GM18511 (cell line): ENCODE measurements around the gene CPEB4.

ENCODE experiments used
- ATAC-seq: cut with Tn5 transposase; IDR thresholded peaks from one replicate; pipeline ENCODE4 v1.9.1; 2021; ENCODE audit warnings: mild to moderate bottlenecking, moderate library complexity; ENCODE audit not compliant: unreplicated experiment

The CPEB4 gene

DNA sequence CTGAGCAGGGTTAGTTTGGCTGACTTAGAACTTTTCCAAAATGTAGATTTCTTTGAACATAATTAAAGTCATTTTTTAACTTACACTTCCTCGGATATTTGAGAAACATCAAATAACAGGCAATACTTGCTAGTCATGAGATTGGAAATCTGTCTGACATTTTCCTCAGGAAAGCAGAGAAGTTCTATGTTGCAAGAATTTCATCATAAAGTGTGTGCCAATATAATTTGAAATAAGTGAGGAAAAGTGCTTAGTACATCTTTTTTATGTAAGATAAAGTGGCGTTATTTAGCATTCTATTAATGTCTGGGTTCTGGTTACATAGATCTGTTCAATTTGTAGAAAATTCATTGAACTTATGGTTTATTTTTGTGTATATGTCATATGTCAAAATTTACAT lies 52.1 kb downstream of the CPEB4 start:
- ATAC-seq = no peak

DNA sequence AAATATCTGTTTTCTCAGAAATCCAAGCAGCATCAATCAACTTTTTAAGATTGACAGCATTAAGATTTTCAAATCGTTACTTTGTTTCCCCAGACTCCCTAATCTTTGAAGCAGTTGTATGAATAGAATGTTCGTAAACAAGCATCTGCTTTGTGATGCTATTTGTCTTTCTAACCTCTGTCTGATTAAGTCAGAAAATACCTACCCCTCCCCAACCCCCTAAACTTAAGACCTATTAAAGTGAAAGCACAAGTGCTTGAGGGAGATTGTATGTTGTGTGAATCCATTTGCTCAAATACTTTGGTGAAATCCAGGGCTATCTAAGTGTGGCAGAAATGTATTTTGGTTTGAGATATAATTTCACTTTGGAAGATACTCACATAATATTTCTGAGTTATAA lies 53.0 kb downstream of the CPEB4 start:
- ATAC-seq = no peak

DNA sequence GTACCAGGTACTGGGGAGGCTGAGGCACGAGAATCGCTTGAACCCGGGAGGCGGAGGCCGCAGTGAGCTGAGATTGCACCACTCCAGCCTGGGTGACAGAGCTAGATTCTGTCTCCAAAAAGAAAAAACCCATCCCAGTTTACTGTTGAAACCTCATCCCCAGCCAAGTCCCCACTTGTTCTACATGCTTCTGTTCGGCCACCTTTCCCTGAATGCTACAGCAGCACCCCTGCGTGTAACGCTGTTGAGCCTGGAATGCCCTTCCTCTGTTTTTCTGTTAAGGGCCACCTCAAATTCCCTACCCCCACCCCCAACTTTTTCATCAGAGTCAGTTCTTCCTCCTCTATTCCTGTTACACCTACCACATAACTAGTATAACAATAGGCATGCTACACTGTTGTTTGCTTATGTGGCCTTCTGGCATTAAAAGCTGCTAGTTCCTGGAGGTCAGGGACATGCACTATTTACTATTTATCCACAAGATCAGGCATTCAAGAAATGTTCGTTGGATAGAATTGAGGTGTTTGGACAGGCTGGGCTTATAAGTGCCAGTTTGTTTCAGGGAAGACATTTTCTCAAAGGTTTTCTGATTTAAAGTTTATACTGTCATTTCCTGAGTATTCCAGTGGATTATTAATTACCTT lies 53.7 kb downstream of the CPEB4 start:
- no peak for ATAC-seq

DNA sequence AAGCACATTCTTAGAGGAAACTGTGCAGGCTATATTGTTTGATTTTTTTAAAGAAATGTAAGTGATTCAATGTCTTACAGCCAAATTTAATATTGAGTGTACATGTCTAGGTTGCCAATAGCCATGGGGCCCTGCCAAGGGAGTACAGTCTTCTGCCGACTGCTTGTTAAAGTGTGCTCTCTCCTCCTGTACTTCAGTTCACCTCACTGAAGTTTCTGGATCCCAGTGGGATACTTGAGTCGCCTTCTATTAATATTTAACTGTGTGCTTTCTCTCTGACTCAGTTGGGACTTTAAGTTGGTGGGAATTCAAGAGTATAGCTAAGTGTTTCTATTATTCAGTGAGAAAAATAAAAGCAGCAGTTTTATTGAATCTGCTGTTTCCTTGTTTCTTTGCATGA lies 56.4 kb downstream of the CPEB4 start:
- no peak for ATAC-seq

DNA sequence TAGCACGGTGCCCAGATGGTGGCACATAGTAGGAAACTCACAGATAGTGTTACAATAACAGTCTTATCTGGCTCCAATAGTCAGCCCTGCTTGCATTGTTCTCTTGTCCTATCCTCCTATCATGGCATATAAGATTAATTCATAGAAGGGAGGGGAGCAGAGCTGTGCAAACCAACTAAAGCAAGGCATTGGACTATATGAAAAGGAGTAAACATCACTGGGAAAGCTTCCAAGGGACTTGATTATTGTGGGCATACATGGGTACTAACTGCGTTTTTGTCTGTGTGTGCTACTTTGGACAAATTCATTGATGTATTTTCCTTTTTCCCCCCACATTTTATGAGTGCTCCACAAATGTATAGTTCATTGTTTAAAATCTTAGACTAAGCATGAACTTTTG lies 57.0 kb downstream of the CPEB4 start:
- ATAC-seq = no peak

DNA sequence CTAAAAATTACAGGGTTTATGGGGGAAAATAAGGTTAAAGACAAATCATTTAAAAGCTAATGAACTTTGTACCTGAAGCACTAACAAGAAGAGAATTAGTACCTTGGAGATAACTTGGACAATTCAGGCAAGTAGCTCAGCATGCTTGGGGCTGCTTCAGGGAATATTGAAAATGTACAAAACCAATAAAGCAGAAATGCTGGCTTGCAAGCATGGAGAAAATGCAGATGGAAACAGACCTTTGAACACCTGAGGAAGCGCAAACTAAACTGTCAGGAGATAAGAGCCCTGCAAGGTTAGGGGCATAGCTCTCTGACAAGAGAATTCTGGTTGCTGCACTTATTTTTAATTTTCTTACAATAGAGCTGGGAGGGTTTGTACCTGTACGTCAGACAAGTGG lies 58.2 kb downstream of the CPEB4 start:
- no peak for ATAC-seq

DNA sequence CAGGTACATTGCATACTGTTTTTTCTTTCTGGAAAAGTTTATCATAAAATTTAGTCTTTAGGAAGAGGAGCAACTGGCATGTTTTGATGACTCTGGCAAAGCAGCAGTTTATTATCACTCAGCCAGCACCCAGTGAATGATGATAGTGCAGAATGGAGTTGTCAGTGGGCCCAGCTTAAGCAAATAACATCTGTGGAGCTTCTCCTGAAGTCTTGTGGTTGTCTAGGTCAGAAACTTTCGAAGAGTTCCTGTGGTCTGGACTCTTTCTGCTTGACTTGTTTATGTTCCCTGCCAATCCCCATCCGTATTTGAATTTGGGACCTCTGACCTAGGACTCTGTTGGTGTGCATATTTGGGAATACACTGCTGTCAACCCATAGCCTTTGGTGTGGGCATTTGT lies 62.7 kb downstream of the CPEB4 start:
- ATAC-seq = no peak

DNA sequence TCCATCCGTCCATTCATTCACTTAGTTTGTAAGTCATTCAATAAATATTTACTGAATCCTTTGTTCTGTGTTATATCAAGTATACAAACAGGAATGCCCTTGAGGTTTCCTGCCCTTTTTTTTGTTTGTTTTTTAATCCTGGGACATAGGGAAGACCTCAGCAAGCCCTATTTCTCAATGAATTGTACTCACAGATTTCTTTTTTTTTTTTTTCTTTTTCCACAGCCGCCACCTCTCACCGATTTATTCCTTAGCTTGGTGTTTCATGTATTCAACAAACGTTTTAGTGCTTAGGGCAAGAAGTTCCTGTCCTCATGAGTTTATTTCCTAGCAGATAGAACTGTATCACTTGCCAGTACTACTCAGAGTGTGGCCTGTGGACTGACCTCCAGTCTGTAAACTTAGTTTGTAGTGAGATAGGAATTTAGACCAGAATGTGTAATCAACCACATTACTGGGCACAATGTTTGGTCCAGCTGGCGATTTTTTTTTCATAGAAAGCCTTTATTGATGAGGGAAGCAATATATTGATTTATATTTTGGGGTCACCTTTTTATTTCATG lies 65.5 kb downstream of the CPEB4 start:
- ATAC-seq = no peak

DNA sequence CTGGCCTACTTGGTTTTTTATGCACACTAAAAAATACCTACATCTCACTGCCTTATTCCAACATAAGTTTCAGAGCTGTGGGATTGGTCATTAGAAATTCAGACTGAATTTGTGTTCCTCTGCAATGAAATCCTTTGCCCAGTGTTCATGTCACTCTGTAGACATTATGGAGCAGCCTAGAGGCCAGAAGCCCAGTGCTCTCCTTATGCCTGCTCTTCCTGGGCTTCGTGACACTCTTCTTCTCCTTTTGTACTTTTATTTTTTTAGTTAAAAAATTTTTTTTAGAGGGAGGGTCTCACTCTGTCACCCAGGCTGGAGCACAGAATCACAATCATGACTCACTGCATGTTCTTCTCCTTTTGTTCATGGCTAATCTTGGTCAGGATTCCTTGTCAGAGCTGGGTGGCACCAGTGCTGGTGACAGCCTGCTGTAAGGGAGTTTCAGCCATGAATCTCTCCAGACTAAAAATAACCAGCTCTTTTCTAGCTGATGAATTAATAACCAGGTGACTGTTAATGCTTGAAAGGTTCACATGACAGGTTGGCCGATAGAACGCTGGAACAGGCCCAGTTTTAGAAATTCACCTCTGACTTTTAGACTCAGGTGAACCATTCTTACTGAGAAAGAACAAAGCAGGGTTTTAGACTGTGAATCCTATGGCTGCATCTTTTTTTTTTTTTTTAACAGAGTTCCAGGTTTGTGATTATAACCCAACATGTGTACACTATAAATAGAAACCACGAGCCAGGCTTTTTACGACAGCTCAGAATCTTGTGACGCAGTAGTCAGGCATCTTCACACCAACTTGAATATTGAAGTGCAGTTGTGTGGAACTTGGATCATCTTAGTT lies 66.7 kb downstream of the CPEB4 start:
- peak; percentile 62 for ATAC-seq

DNA sequence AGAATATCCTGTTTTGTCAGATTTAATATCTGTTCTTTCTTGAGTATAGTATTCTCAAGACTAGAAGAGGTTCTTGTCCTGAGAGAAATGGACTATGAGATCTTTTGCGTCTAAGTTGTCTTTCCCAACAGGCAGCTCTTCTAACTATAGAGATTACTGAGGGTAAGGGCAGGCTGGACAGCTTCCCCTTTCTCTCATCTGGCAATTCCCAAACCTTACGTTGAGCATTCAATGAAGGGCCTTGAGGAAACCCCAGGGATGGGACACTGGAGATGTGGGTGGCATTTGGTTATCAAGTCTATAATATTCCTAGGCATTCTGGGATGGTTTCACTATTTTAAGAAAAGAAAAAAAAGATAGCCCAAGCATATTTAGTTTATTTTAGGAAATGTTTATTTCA lies 72.8 kb downstream of the CPEB4 start:
- no peak for ATAC-seq

DNA sequence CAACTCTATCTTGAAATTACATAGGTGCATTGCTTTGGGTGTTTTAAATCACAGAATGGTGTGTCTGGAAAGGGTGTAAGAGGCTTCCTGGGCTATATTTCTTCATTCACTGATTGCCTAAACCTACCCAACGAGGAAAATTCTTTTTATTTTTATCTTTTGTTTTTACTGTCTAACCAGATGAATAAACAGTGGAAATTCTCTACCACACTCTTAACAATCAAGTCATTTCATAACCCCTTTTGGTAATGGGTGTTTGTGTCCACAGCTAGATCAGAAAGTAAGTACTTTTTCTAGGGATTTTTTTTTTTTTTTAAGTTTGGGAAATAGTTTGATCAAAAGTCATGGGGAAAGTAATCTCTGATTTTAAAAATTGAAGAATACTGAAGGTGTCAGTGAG lies 73.3 kb downstream of the CPEB4 start:
- no peak for ATAC-seq

DNA sequence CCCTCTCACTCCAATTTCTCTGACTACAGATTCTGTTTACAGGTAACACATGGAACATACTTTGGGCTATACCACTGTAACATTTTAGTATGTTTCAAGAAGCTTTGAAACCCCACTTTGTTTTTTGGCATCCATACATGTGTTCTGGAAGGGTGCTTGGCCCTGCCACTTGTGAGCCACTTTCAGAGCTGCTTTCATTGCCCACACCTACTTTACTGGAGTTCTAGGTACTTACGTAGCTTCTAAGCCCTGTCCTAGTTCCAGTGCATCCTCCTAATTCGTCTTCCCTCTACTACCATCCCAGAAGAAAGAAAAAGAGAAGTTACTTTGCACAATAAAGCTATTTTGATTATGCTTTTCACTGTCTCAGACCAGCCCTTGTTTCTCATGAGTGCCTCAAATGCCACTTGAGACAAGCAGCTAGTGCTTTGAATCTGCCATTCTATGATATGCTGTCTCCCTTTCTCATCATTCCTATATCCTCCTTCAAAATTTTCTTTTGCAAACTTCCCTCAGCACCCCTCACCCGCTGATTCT lies 74.4 kb downstream of the CPEB4 start:
- ATAC-seq = no peak

DNA sequence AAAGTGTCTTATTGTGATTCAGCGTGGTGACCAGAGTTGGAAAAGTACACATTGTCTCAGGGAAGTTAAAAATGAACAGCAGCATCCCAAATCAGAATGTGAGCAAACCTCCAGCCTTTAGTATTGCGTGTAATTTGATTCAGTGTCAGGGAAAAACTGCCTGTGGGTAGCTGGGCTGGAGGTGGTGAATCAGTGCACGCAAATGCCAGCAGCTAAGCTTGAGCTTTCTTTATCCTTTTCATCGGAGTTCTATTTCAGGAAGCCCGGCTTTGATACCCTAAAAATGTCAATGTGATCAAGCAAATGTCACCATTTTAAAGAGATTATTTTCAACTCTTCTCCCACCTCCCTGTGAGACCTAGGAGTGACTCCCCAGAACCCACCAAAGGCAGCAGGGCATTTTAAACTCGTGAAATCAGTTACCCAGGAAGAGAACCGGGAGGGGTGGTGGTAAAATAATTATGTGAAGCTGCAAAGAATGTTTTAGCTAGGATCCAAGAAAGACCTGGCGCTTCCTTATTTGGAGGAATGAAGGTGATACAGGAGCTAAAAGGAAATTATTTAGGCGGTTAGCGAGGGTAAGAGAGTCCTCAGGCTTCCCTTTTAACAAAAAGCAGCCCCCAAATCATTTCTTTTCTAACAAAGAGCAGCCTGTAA lies 75.2 kb downstream of the CPEB4 start:
- no peak for ATAC-seq

DNA sequence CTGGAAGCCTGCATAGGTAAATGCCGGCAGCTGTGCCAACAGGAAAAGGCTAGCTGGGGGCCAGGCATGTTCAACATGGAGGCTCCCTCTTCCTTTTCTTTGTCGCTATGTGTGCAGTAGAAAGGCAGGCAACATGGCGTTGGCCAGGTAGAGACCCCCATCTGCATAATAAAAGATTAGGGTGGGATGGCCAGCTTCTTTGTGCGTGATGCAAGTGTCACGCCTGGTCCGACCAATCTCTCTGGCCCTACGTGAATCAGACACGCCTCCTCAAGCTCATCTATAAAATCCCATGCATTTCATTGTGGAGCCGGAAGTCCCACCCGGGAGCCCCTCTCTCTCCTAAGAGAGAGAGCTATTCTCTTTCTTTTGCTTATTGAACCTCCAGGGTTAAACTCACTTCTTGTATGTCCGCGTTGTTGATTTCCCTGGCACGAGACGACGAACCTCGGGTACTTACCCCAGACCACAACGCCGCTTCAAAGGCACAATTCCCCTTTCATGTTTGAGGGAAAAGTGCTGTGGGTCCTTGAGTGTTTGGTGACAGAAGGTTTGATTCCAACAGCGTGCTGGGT lies 75.8 kb downstream of the CPEB4 start:
- ATAC-seq = no peak

DNA sequence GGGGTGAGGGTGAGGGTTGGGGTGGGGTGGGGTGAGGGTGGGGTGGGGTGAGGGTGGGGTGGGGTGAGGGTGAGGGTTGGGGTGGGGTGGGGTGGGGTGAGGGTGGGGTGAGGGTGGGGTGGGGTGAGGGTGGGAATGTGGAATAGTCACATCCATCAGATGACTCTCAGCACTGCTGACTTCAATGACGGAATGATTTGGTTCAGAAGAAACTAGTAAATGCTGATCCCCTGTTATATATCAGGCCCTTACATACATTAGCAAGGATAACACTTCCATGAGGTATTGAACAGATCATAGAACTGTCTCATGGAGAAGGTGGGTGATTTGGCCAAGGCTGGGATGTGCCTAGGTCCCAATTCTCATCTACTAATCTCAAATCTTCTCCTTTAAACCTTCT lies 76.4 kb downstream of the CPEB4 start:
- no peak for ATAC-seq

DNA sequence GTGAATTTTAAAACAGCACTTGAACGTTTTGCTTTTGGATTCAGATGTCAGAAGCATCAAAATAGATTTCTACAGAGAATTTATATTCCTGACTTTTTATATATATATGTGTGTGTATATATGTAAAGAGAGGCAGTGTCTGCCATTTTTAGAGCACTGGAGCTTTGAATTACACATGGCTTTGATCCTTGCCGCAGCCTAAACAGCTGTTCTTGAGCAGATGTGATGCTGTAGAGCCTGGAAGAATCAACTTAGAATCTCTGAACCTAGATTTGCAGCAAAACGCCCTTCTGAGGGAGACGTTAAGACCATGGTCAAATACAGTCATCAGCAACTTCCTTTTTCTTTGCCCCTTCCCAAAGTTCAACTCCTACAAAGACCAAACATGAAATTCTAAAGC lies 79.1 kb downstream of the CPEB4 start:
- no peak for ATAC-seq

DNA sequence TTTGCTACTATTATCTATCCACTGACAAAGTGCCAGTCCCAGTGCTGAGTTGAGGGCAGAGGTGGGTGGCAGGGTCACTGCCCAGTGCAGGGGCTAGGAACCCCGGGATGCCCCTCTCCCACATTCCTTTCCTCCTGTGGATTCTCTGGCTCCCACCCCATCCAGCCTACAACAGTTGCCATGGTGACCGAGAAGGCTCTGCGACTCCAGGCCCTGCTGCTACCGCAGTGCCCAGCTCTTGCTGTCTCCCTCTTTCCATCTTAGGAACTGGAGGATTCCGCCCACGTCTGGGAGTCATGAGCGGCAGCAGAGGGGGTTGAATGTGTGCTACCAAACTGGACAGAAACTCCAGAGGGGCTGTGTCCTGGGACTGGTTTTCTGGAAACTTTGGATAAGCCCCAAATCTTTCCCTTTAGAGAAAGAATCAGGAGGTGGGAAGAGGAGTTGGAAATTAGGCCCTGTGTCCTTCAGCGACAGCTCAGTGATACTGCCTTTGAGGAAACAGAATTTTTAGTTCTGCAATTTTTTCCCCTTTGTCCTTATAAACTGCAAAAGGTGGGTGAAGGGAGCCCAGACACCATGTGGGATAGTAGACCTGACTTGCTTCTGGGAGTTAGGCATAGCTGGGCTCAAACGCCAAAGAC lies 80.1 kb downstream of the CPEB4 start:
- ATAC-seq = no peak

DNA sequence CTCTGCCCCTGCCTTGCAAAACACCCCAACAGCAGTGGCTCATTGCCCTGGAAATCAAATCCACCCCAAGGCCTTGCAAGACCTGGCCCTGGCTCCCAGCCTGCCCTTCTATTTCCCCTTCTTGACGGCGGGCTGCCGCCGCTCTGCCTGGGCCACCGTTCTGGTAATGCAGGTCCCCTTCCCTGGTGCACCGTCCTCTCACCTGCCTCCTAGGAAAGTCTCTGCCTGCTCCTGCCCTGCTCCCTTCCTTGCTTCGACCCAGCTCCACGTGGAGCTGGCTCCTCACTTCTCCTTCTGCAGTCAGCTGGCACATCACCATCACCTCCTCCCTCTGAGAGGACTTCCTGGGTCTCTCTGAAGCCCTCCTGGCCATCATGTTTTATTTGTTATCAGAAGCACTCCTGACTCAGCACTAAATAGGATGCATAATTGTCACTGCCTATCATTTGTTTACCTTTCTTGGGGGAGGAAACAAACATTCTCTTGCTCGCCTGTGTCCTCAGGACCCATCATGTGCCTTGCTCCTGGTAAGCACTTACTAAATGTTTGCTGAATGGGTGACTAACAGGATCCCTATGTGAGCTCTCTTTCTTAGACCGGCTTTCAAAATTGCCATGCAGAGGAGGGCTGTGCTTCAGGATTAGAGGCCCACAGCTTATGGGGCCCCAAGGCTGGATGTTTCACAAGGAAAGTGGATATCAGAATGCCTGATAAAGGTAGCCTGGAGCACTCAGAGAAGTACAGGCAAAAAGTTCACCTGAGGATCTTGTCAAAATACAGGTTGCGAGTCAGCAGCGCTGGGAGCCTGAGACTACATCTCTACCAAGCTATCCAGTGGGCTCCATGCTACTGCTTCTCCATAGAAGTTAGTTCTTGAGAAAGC lies 81.3 kb downstream of the CPEB4 start:
- ATAC-seq = no peak

DNA sequence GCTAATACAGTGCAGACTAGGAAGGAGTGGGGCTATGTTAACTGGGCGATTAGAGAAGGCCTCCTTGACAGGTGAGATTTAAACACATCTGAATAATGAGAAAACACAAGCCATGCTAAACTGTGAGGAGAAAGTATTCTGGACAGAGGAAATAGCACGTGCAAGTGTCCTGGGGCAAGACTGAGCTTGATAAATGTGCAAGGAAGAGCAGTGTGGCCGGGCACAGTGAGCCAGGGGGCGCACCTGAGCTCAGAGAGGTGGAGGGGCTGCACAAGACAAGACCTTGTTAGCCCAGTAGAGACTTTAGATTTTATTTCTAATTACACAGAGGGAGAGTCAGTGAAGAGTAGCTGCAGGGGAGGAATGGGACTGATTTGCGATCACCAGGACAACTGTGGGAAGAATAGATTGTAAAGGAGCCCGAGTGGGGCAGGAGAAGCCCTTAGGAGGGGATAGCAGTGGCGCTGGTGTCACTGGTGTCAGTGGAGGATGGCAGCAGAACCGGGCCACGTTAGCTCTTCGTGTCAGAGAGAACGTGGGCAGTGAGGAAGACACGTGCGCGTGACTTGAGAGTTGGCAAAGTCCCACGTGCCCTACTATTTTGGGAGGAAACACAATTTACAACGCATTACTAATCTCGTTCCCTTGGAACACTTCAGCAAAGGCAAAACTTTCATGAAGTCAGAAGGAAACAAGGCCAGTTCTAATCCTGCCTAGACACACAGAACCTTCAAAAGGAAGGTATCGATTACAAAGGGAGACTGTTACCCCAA lies 82.9 kb downstream of the CPEB4 start:
- no peak for ATAC-seq
